GM12878 (cell line): ENCODE measurements around the gene IL18RAP. TPM values are rescaled to one million over a fixed set of nuclear protein-coding genes. Genes with fewer than 3 reads are reported as not detected.

Experiments used
- ATAC-seq: fragments of 200-7000 bp; cut with Tn5 transposase; 3 replicates; pipeline ENCODE4 v1.9.1; 2020; ENCODE audit warnings: mild to moderate bottlenecking, moderate library complexity
- BruUV-seq: library from RNA; stranded (reverse); fragments of 400-500 nt; replicated peaks from 2 replicates; lab custom pipeline; 2021; lab: Mats Ljungman, UMichigan
- CTCF ChIA-PET: fragments of 300-600 bp; sonication (Branson Sonifier 250); formaldehyde crosslinking; extraction: SDS; loops from one replicate; lab custom pipeline; 2021; ENCODE audit warnings: inconsistent platforms; lab: Yijun Ruan, JAX
- POLR2A ChIA-PET: fragments of 350-600 bp; formaldehyde crosslinking; extraction: SDS; loops from one replicate; lab custom pipeline; 2021; ENCODE audit warnings: inconsistent platforms; lab: Charles Lee
- RAD21 ChIA-PET: fragments of 300-600 bp; sonication (Branson Sonifier 250); formaldehyde crosslinking; loops from one replicate; lab custom pipeline; 2023; ENCODE audit warnings: antibody characterized with exemption; ENCODE audit not compliant: unreplicated experiment; lab: Charles Lee
- SMC1A ChIA-PET: fragments of 300-600 bp; sonication (Branson Sonifier 250); formaldehyde crosslinking; loops from one replicate; lab custom pipeline; 2023; ENCODE audit not compliant: unreplicated experiment, uncharacterized antibody; lab: Charles Lee
- DNase-seq: peaks from one replicate; pipeline ENCODE4 v3.0.0-alpha.2; 2011; ENCODE audit warnings: low read depth, low spot score
- FAIRE-seq: peaks from 3 replicates; lab custom pipeline; 2011; peaks lifted over from hg19 to GRCh38; lab: Jason Lieb, UNC
- H2AFZ ChIP-seq: 2 replicates; pipeline ENCODE4 v1.6.0; 2011; ENCODE audit warnings: low read depth, low read length, control low read depth; ENCODE audit not compliant: control insufficient read depth
- H3K27ac ChIP-seq: 2 replicates; pipeline ENCODE4 v1.5.1; 2011; ENCODE audit warnings: control low read depth; ENCODE audit not compliant: control insufficient read depth, insufficient read depth
- H3K27me3 ChIP-seq, 2 experiments: replicated peaks in 1 of 2; 2 replicates each; pipeline versions ENCODE4 v1.6.0 to v1.6.1; 2011; ENCODE audit warnings: low read length in 1 of 2; ENCODE audit not compliant: control insufficient read depth in 2 of 2, insufficient read depth in 2 of 2
- H3K36me3 ChIP-seq, 2 experiments: 2 replicates each; pipeline ENCODE4 v1.5.1; 2011; ENCODE audit warnings: low read length in 1 of 2; ENCODE audit not compliant: control insufficient read depth in 2 of 2, insufficient read depth in 2 of 2
- H3K4me1 ChIP-seq: 2 replicates; pipeline ENCODE4 v1.6.1; 2011; ENCODE audit warnings: mild to moderate bottlenecking, low read length, moderate library complexity, mixed read lengths; ENCODE audit not compliant: control insufficient read depth, insufficient read depth
- H3K4me2 ChIP-seq: 2 replicates; pipeline ENCODE4 v1.6.0; 2011; ENCODE audit warnings: control low read depth; ENCODE audit not compliant: control insufficient read depth, insufficient read depth
- H3K4me3 ChIP-seq: fragments of 200-600 bp; sonication (generic); 2 replicates; pipeline ENCODE4 v1.5.1; 2016
- H3K79me2 ChIP-seq: 2 replicates; pipeline ENCODE4 v1.6.0; 2011; ENCODE audit warnings: low read length; ENCODE audit not compliant: control insufficient read depth, insufficient read depth
- H3K9ac ChIP-seq: 2 replicates; pipeline ENCODE4 v1.8.0; 2011; ENCODE audit warnings: low read length, control low read depth, mixed read lengths; ENCODE audit not compliant: control insufficient read depth, insufficient read depth
- H3K9me3 ChIP-seq: replicated peaks from 3 replicates; pipeline ENCODE4 v1.5.1; 2011; ENCODE audit warnings: mild to moderate bottlenecking, low read length; ENCODE audit not compliant: control insufficient read depth, insufficient read depth
- H4K20me1 ChIP-seq: 2 replicates; pipeline ENCODE4 v1.6.0; 2011; ENCODE audit not compliant: control insufficient read depth, insufficient read depth
- ELK1 ChIP-seq: IDR thresholded peaks from 2 replicates; pipeline ENCODE4 v1.6.1; 2012; ENCODE audit warnings: low read depth, low read length, improper control_type of control experiment
- FOXK2 ChIP-seq: fragments of 450-650 bp; IDR thresholded peaks from 2 replicates; pipeline ENCODE4 v1.6.1; 2017; ENCODE audit warnings: mild to moderate bottlenecking, moderate library complexity
- JUND ChIP-seq: IDR thresholded peaks from 2 replicates; pipeline ENCODE4 v1.6.1; 2012; ENCODE audit warnings: low read depth, mild to moderate bottlenecking, low read length, improper control_type of control experiment, moderate library complexity
- KLF5 ChIP-seq: fragments of 450-650 bp; IDR thresholded peaks from 2 replicates; pipeline ENCODE4 v1.6.1; 2014; ENCODE audit warnings: mild to moderate bottlenecking; ENCODE audit not compliant: partially characterized antibody
- PKNOX1 ChIP-seq: fragments of 450-650 bp; IDR thresholded peaks from 2 replicates; pipeline ENCODE4 v1.6.1; 2016; ENCODE audit warnings: mild to moderate bottlenecking
- POLR2A ChIP-seq: IDR thresholded peaks from 2 replicates; pipeline ENCODE4 v1.6.1; 2011; ENCODE audit warnings: low read depth, mild to moderate bottlenecking, low read length
- RB1 ChIP-seq: fragments of 450-650 bp; formaldehyde crosslinking; IDR thresholded peaks from 2 replicates; pipeline ENCODE4 v1.6.1; 2017; ENCODE audit warnings: mild to moderate bottlenecking, borderline replicate concordance
- RBBP5 ChIP-seq: fragments of 200-600 bp; sonication (generic); conservative IDR thresholded peaks from 2 replicates; pipeline ENCODE4 v1.6.1; 2016
- SKIL ChIP-seq: fragments of 450-650 bp; IDR thresholded peaks from 2 replicates; pipeline ENCODE4 v1.6.1; 2017; ENCODE audit warnings: mild to moderate bottlenecking, low read depth, inconsistent platforms; ENCODE audit not compliant: poor library complexity, severe bottlenecking
- SREBF2 ChIP-seq: IDR thresholded peaks from 2 replicates; pipeline ENCODE4 v1.6.1; 2012; ENCODE audit warnings: mild to moderate bottlenecking, low read length
- YBX1 ChIP-seq: fragments of 450-650 bp; IDR thresholded peaks from 2 replicates; pipeline ENCODE4 v1.6.1; 2016; ENCODE audit warnings: antibody characterized with exemption
- ZBTB33 ChIP-seq: fragments of 450-650 bp; IDR thresholded peaks from 2 replicates; pipeline ENCODE4 v1.6.1; 2017; ENCODE audit warnings: mild to moderate bottlenecking
- ZBTB40 ChIP-seq: fragments of 450-650 bp; IDR thresholded peaks from 2 replicates; pipeline ENCODE4 v1.6.1; 2016; ENCODE audit warnings: mild to moderate bottlenecking, moderate library complexity, borderline replicate concordance
- in situ Hi-C: fragments of 300-500 bp; cut with MboI; formaldehyde crosslinking; loops from 9 replicates; pipeline ENCODE4 v1.14.3; 2018; ENCODE audit warnings: mixed read lengths
- intact Hi-C: fragments of 100-400 bp; cut with micrococcal nuclease; formaldehyde crosslinking; loops from one replicate; pipeline ENCODE4 v1.14.2; 2022; ENCODE audit not compliant: unreplicated experiment
- polyA plus RNA-seq, 11 experiments: library from polyadenylated mRNA; depleted of rRNA in 4 of 11; unstranded in 6 of 11; stranded (reverse) in 5 of 11; fragments of >200 nt; fragmentation: Nextera tagmentation in 4 of 11; fragmentation: Illumina TruSeq in 1 of 11; extraction: Ambion mirVana in 4 of 11; extraction: Trizol in 1 of 11; gene quantifications; 1 replicate in 1 of 11; 2 replicates in 10 of 11; pipeline versions ENCODE4 v1.2.1 to v1.2.3, GENCODE V29; 2011 to 2016; ENCODE audit warnings: inconsistent platforms in 2 of 11, missing spikeins in 2 of 11, low read depth in 1 of 11
- total RNA-seq, 4 experiments: library from RNA; depleted of rRNA in 3 of 4; stranded (reverse); fragments of >200 nt in 3 of 4; fragmentation: Illumina TruSeq in 1 of 4; extraction: Trizol in 1 of 4; gene quantifications; 2 replicates each; pipeline versions ENCODE4 v1.2.1 to v1.2.3, GENCODE V29; 2013 to 2021

The IL18RAP gene
- total and polyA plus RNA-seq, 10 of the 15 experiments (the other 5 are each of a cell fraction or from before 2014, with no cell fraction given), result 0.37 to 1.6 (median 0.75) TPM; not detected in 1

- peaks cover 1% of the 10 kb centered on the region; the same call in 1 of the 3 replicates for H3K9me3 ChIP-seq
- H3K27me3 ChIP-seq, result no peaks in the 10 kb centered on the region
- CTCF ChIA-PET, result no interaction called here
- H2AFZ ChIP-seq, result no peak overlapping the region
- RAD21 ChIA-PET, result no interaction called here
- H3K36me3 ChIP-seq, result no peaks in the 10 kb centered on the region
- ATAC-seq, result no peak
- TF ChIP-seq SKIL (no peak), PKNOX1 (no peak), ZBTB40 (no peak), KLF5 (no peak), POLR2A (no peak), ELK1 (no peak), RBBP5 (no peak), JUND (no peak), RB1 (no peak), SREBF2 (no peak), YBX1 (no peak), ZBTB33 (no peak), FOXK2 (no peak)
- TF ChIP-seq, all 136 proteins: peak for 0
- intact Hi-C loops (no loop called here), in situ Hi-C loops (no loop called here)
- Histone ChIP-seq H3K27ac (no peak overlapping the region), H3K9ac (no peak overlapping the region), H3K4me3 (no peak overlapping the region), H3K4me1 (no peaks in the 10 kb centered on the region), H3K79me2 (no peaks in the 10 kb centered on the region), H3K4me2 (no peak overlapping the region), H4K20me1 (no peaks in the 10 kb centered on the region)
- SMC1A ChIA-PET, result interaction anchor here (1.4 kb wide), 1 partner anchor 112 kb away, joined by 4 read pairs; no protein-coding TSS in a partner anchor
- BruUV-seq, result no TSS peak
- FAIRE-seq (no peak), DNase-seq (no peak)
- POLR2A ChIA-PET, result no interaction called here
Observed at GRCh38 chr2:102492006-102492405, 69.0 kb downstream of the IL18RAP start.
